Stimulated activated CD8-positive, alpha-beta memory T cell treated with anti-CD3 and anti-CD28 coated beads, Interleukin-15, amount 100 ng/mL, for 1 hour (primary cell): ENCODE results near the gene KAT6B.
"Not testable (repeated sequence)": the region's sequence is repeated elsewhere in the genome, so short reads cannot be mapped to it uniquely, and the experiment has no call there.

Experiments
- DNase-seq: peaks from one replicate; pipeline ENCODE4 v3.0.0-alpha.2; 2020; ENCODE audit warnings: low read depth

The KAT6B gene

GRCh38 chr10:75038335-75038734, 211.9 kb downstream of the KAT6B start:
- DNase-seq = no peak

- no peak for DNase-seq
Measured at GRCh38 chr10:75040576-75040975, 214.2 kb downstream of the KAT6B start.

DNA sequence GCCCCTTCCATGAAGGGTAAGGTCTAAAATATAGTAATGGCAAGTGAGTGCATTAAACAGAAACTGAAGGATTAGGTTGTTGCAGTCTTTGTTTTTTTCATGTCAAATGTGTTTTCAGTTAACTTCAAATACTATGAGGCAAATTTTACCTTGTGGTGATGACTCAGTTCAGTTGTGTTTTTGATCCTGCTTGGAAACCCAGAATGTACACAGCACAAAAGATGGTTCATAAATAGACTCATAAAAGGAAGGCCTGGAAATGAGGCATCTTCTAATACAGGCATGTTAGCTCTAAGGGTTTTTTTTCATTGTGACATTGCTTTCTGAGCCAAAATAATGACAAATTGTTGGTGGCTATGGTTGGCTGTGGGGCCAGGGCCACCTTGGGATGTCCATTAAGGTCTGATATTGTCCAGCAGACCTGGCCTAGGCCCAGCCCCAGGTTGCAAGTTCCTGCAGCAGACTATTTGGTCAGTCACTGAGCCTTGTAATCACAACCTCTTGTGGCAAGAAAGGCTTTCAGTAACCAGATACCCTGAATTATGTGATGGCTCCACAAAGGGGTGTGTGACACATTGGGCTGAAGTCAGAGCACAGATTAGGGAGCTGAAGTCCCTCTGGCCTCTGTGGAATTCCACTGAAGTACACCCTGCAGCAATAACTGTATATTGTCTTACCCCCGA, 216.0 kb downstream of the KAT6B start:
- no peak for DNase-seq

DNA sequence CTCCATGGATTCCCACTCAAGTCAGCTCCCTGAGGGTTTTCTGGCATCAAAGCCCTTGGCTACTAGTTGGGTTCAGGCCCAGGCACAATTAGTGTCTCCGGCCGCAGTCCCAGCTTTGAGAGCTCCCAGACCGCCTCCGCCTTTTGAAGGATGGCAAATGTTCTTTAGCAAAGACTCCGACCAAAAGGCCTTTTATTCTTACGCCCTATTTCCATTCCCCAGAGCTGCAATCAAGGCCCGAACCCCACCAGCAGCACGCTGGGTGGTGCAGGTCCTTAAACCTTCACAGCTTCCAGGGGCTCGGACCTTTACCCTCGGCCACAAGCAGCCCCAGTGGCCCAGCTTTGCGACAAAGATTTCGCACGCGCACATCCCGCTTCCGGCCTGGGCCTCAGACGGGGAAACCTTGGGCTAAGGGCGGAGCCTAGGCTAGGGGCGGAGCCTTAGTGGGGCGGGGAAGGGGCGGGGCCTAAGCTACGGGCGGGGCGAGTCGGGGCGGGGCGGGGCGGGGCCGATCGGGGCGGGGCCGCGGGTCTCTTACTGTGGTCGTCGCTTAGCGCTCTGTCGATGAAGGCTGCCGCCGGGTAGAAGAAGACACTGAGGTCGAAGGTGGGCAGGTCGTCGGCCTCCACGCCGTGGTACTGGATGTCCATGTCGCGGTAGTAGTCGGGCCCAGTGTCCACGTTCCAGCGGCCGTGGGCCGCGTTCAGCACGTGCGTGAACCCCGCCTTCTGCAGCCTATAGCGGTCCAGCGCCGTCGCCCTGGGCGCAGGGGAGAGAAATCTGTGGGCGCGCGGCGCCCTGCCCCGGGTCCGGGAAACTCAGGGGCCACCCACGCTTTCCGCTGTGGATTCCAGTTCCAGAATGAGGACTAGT, 217.1 kb downstream of the KAT6B start:
- DNase-seq = no peak

DNA sequence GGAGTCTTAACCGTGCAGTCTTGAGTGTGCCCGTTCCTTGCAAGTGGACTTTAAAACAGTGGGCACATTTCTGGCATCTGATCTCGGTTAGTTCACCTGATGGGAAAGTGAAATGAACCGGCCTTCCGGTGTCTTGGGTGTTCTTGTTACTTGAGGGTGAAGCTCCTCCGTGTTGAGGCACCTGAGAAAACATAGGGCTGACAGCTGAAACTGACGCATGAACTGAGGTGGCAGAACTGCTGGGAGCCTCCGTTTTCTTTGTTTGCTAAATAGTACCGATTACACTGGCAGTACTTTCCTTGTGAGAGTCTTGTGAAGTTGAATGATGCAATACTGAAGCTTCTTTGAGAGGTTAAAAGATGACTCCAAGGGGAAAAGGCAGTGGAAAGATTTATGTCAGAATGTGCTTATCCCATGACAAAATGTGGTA, 222.3 kb downstream of the KAT6B start:
- no peak for DNase-seq

- no peak for DNase-seq
Measured at GRCh38 chr10:75049316-75050148, 223.1 kb downstream of the KAT6B start.

- DNase-seq = no peak
Measured at GRCh38 chr10:75050149-75050919, 223.9 kb downstream of the KAT6B start.

GRCh38 chr10:75051308-75051707, 224.9 kb downstream of the KAT6B start:
- DNase-seq = no peak

- not testable (repeated sequence) for DNase-seq
Measured at GRCh38 chr10:75055896-75056406, 229.6 kb downstream of the KAT6B start.

GRCh38 chr10:75057680-75058079, 231.3 kb downstream of the KAT6B start:
- no peak for DNase-seq

DNA sequence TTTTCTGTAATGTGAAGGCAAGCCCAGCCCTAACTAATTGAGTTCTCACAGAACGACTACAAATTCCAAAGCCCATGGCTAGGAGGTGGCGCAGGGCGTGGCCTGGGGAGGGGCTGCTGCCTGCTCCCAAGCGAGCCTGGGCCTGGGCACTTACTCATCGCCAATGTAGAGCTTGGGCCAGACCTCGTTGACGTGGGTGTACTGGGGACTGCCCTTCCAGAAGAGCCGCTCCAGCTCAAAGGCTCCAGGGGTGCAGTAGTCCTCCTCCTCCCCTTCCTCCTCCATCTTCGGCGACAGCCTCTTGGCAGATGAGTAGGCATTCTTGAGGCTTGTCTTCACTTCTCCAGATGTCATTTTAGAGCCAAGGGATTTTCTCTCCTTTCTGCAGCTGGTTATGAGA, 231.8 kb downstream of the KAT6B start:
- no peak for DNase-seq

DNA sequence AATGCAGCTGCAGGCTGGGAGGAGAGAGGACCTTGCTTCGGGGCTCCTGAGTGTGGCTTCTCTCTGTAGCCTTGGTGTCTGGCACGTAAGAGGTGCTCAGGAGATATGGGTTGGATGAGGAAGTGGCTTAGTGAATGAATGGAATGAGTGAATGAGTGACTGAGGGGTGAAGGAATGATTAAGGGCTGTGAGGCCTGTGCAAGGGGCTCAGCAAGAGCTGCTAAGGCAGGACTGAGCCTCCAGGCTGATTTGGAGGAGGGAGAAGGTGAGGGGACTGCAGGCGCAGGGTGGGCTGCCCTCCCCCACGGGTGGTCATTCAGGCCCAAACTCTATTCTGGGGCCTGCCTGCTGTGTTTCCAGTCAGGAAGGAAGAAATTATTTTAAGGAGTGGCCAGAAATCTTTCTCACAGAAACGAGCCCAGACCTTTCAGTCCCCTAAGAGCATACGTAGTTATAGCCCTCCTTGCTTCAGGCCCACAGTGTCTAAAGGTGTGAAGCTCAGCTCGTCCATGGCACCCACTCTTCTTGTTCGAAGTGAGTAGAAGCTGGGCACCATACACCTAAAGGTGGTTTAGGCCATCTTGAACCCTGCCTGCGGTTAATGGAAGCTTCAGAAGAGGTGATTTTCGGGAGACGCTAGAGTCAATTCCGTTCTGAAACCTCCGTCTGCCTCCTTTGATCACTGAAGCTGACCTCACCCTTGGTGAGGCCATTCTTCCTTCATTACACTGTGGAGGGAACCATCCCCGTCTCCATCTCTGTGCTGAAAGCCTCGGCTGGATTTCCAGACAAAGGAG, 235.5 kb downstream of the KAT6B start:
- no peak for DNase-seq

GRCh38 chr10:75062506-75063299, 236.3 kb downstream of the KAT6B start:
- DNase-seq = no peak

DNA sequence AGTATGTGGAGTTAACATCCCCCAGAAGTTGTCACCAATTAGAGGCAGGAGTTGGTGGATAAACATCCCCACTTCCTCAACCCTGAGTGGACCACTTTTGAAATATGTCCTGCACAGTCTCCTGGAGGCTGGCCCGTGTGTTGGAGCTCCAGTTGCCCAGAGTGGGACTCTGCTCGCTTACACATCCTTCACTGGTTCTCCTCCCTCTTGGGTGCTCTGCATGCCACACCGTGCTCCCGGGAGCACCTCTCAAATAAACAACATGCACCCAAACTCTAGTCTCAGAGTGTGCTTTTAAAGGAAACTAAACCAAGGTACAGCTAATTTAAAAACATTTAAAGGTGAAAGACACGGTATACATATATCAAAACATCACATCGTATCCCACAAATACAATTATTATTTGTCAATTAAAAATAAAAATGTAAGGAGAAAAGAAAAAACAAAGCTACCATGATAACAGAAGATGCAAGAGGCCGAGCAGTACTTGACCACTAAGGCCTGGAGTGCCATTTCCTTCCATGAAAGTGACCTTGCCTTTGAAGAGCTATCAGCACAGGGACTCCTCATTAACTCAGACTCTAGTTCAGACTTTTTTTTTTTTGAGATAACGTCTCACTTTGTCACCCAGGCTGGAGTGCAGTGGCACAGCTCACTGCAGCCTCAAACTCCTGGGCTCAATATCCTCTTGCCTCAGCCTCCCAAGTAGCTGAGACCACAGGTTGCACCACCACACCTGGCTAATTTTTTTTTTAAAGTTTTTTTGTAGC, 237.2 kb downstream of the KAT6B start:
- DNase-seq = no peak

GRCh38 chr10:75065076-75065475, 238.7 kb downstream of the KAT6B start:
- no peak for DNase-seq

DNA sequence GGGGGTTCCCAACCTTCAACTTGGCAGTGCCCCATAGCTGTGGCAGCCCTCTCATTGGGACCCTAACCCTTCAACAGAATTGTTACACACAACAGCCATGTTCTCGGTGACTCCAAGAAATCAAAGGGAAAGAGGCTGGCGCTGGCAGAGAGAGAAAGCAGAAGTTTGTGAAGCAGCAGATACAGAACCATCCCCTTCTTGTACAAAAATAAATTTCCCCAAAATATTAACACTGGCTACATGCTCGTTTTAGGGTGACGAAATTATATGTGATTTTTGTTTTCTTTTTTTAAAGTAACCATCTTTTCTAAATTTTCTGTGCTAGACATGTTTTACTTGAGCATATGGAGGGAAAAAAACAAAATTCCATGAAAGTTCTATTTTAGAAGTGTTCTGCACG, 239.9 kb downstream of the KAT6B start:
- DNase-seq = no peak

DNA sequence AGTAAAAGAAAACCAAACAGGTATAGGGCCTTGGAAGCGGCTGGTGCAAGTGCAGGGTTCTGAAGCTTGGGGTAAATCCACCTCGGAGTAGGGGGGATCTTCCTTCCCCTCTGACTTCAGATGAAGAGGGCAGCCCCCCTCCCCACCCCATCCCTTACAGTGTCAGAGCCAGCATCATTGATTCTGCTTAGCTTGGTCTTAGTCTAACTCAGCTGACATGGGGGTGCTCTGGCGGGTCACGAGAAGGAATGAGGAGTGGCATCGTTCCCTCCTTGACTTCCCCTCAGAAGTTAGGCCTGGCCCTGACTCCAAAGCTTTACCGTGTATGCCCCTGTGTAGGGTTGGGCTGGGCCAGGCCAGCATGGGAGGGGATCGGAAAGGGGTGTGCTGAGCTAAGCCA, 240.9 kb downstream of the KAT6B start:
- DNase-seq = no peak

DNA sequence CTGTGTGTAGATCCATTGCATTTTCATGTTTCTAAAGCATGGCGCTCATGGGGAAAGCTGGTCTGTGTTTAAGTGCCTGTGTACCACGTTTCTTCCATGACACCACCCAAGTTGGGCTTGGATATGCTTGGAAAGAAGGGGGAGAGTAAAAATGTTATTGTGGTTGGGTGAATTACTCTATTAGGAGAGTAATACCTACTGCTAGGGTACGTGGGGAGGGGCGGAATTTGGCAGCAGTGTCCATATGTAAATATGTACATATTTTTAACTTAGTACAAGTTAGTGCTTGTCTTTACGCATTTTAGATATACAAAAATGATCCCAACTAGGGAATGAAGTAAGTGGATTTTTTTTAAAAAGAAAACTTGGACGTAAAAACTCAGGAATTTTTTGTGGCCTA, 242.1 kb downstream of the KAT6B start:
- no peak for DNase-seq

DNA sequence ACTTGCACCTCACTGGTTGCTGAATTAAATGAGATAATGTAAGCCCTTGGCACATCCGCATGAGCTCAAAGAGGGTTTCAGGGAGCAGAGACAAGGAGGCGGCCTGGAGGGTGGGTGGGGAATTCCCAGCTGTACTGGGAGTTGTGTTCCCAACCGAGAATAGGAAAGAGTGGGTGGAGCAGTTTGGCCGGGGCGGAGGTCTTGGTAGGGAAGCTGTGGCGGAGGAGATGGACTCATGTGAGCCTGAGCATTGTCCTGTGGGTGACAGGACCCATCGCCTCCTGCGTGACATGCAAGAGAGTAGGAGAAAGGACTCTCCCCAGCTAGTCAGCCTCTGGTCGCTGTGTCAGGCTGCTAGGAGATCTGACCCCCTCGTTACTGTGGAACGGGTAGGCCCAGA, 244.1 kb downstream of the KAT6B start:
- DNase-seq = no peak
